Central memory CD8-positive, alpha-beta T cell (primary cell): Measurements from ENCODE around the gene LPIN2.

Experiments
- ATAC-seq: fragments of 150-1000 bp; cut with Tn5 transposase; replicated peaks from 2 replicates; pipeline ENCODE4 v1.10.0; 2022; ENCODE audit warnings: mild to moderate bottlenecking, moderate FRiP score, moderate number of reproducible peaks; ENCODE audit not compliant: poor library complexity, severe bottlenecking; ENCODE audit errors: extremely low read depth
- DNase-seq, 2 donors: peaks; one replicate each; pipeline ENCODE4 v3.0.0; 2021; ENCODE audit warnings: low spot score in 2 of 2
- H3K27ac Mint-ChIP-seq: one replicate; pipeline ENCODE4 v1.8.0; 2022; ENCODE audit warnings: low read depth, mild to moderate bottlenecking, moderate library complexity, mixed read lengths
- H3K27me3 Mint-ChIP-seq: one replicate; pipeline ENCODE4 v1.8.0; 2022; ENCODE audit warnings: mixed read lengths
- H3K36me3 Mint-ChIP-seq: one replicate; pipeline ENCODE4 v1.8.0; 2022; ENCODE audit warnings: mild to moderate bottlenecking, moderate library complexity, mixed read lengths; ENCODE audit not compliant: insufficient read depth
- H3K4me1 Mint-ChIP-seq: one replicate; pipeline ENCODE4 v1.8.0; 2022; ENCODE audit warnings: mixed read lengths
- H3K4me3 Mint-ChIP-seq: one replicate; pipeline ENCODE4 v1.8.0; 2022; ENCODE audit warnings: mild to moderate bottlenecking, moderate library complexity, mixed read lengths
- H3K9me3 Mint-ChIP-seq: one replicate; pipeline ENCODE4 v1.8.0; 2022; ENCODE audit warnings: mixed read lengths

The LPIN2 gene, protein sequence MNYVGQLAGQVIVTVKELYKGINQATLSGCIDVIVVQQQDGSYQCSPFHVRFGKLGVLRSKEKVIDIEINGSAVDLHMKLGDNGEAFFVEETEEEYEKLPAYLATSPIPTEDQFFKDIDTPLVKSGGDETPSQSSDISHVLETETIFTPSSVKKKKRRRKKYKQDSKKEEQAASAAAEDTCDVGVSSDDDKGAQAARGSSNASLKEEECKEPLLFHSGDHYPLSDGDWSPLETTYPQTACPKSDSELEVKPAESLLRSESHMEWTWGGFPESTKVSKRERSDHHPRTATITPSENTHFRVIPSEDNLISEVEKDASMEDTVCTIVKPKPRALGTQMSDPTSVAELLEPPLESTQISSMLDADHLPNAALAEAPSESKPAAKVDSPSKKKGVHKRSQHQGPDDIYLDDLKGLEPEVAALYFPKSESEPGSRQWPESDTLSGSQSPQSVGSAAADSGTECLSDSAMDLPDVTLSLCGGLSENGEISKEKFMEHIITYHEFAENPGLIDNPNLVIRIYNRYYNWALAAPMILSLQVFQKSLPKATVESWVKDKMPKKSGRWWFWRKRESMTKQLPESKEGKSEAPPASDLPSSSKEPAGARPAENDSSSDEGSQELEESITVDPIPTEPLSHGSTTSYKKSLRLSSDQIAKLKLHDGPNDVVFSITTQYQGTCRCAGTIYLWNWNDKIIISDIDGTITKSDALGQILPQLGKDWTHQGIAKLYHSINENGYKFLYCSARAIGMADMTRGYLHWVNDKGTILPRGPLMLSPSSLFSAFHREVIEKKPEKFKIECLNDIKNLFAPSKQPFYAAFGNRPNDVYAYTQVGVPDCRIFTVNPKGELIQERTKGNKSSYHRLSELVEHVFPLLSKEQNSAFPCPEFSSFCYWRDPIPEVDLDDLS

DNA sequence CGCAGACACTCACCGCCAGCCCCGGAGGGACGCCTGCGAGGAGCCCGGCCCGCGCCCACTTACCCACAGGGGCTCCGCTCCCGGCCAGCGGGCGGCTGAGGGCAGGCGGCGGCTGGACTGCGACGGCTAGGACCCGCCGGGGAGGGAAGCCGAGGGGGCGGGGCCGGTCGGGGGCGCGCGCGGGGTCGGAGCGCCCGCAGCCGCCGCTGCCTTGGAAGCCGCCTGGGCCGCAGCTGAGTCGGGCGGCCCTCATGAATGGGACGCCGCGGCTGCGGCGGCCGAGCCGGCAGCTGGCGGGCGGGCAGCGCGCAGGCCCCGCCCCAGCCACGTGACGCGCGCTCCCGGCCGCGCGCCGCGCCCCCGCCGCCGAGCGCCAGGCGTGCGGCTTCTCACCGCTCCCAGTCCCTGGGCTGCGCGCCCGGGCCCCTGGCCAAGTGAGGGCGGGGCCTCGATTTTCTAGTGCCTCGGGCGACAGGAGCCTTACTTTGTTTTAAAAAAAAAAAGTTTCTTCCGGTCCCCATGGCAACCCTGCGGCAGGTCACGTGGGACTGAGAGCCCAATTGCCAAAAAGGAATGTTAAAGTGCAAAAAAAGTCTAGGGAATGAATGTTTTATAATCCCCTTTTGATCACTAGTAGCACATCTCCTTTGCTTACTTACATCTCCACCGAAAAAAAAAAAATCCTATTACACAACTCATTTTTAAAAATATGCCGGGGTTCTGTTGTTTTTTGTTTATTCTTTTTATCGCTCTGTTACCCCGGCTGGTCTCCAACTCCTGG lies at the start of gene LPIN2:
Gene LPIN2, minus strand, starts transcription at position 121 of the 781 bp plus-strand sequence. CDS start 52,304 bp downstream, outside the sequence.
- Mint-ChIP-seq H3K27me3 (peaks cover 9% of the 10 kb centered on the region), H3K36me3 (peaks cover 27% of the 10 kb centered on the region), H3K4me3 (peak within 1 kb of the TSS; percentile 92), H3K9me3 (no peaks in the 10 kb centered on the region), H3K4me1 (peaks cover 54% of the 10 kb centered on the region), H3K27ac (peak within 1 kb of the TSS; percentile 89)
- peak; percentile 88 for ATAC-seq
- DNase-seq, result peak; percentile 93 to 97

DNA sequence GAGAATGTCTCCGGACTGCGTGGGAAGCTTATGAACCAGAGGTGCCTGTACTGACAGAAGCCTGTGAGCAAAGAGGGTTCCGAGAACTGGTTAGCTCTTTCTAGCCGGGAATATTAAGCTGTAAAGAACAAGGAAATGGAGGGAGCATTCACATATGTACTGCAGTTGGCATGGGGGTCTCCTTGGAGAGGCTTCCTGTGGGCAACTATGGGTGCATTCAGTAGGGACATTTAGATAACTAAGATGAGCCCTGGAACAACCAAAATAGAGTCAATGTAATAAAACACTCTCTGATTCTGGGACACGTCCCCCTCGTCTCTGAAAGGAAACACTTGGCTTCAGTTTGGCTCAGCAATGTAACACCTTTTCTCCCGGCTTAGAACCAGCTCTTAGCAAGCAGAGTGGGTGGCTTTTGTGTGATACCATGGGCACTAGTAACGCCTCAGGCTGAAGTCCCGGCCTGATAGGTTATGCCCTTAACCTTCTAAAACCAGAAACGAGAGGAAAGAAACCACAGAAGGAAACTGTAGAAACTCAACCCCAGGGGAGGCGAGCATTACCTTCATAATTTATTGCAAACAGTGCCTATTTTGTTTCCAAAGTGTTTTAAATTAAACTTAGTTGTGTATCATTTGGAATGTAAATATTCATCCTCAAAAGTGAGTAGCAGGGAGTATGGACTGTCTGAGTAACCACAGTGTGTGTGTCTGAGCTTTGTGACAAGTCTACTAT lies 48.8 kb upstream of the LPIN2 start:
- Mint-ChIP-seq H3K4me1 (peaks cover 60% of the 10 kb centered on the region), H3K9me3 (no peaks in the 10 kb centered on the region), H3K4me3 (peak overlapping the region; percentile 75), H3K27ac (peak overlapping the region; percentile 99), H3K36me3 (peaks cover 21% of the 10 kb centered on the region), H3K27me3 (no peaks in the 10 kb centered on the region)
- ATAC-seq (peak; percentile 64), DNase-seq (peak in 1 of 2 donors; percentile 53)

DNA sequence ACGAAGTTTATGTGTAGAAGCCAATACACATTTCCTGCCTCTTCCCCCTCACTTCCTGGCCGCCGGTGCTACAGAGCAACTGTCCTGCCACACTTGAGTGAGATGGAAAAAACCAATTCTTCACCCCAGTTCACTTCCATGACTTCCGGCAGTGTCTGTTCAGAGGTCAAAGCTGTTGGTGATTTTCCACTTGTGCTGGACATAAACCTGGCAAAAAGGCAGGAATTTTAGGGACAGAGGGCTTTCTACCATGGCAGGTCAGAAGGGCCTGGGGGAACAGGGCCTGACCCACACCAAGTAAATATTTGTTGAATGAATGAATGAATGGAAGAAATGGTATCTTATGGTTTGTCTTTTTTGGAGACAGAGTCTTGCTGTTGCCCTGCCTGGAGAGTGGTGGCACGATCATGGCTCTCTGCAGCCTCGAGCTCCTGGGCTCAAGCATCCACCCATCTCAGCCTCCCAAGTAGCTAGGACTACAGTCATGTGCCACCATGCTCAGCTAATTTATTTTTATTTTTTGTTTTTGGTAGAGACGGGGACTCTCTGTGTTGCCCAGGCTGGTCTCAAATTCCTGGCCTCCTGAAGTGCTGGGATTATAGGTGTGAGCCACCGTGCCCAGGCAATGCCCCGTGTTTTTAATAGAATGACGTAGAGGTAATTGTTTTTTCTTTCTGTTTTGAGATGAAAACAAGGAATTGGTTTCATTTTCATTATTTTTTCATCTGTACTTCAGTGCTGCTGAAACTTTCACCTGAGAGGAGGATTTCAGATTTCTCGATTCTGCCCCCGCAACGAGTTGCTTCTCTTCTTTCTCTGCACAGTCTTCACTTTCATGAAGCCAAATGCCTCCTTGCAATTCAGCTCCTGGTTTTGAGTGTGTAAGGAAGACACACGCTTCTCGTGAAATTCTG lies 48.0 kb upstream of the LPIN2 start:
- Mint-ChIP-seq H3K36me3 (peaks cover 20% of the 10 kb centered on the region), H3K27ac (peak overlapping the region; percentile 99), H3K4me3 (peak overlapping the region; percentile 75), H3K27me3 (no peaks in the 10 kb centered on the region), H3K4me1 (peaks cover 57% of the 10 kb centered on the region), H3K9me3 (no peaks in the 10 kb centered on the region)
- DNase-seq (peak; percentile 21 to 24), ATAC-seq (peak; percentile 45)

DNA sequence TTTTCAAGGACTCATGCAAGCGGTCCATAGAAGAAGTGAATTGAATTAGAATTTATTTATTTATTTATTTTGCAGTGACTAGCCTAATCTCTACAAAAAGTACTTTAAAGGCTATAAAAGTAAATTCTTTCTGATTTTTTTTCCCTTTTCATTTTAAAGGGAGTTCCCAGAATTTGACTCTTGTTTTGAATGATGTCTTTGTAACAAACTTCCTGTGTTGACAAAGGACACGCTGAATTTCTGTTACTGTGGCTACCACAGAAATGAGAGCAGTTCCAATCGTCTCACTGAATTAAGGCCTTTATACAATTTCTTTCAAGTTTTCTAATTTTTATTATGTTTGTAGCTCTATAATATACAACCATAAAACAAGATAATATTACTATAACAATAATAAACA lies 46.3 kb upstream of the LPIN2 start:
- Mint-ChIP-seq H3K27ac (peak overlapping the region; percentile 99), H3K36me3 (peaks cover 20% of the 10 kb centered on the region), H3K4me3 (no peak overlapping the region), H3K4me1 (peaks cover 56% of the 10 kb centered on the region), H3K9me3 (no peaks in the 10 kb centered on the region), H3K27me3 (no peaks in the 10 kb centered on the region)
- ATAC-seq, result peak; percentile 47
- no peak for DNase-seq

DNA sequence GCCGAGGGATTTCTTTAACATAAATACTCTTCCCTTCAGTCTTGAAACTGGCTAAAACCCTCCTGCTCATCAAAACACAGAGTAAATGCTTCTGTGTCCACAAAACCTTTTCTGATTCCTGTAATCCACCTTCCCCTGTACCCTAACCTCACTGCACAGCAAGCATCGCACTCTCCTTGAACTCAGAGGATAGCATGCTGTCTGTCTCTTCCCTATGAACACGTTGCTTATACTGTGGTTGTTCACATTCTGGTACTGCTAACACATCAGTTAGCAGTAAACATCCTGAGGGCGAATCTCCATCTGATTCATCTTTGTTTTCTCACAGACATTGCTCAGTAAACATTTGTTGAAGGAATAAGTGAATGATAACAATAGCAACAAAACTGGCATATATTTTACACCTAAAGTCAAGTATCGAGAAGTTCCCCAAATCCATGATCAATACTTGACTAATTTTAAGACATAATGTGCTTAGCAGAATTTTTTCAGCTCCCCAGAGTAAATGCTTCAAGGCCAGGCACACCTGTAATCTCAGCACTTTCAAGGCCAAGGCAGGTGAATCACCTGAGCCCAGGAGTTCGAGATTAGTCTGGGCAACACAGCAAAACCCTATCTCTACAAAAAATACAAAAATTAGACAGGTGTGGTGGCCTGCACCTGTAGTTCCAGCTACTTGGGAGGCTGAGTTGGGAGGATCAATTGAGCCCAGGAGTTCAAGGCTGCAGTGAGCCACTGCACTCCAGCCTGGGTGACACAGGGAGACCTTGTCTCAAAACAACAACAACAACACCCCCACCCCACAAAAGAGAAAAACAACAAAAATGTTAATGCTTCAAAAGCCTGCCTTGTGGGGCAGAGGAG lies 45.6 kb upstream of the LPIN2 start:
- Mint-ChIP-seq H3K27me3 (no peaks in the 10 kb centered on the region), H3K9me3 (peaks cover 2% of the 10 kb centered on the region), H3K36me3 (peaks cover 20% of the 10 kb centered on the region), H3K27ac (peak overlapping the region; percentile 99), H3K4me1 (peaks cover 56% of the 10 kb centered on the region), H3K4me3 (peak overlapping the region; percentile 1)
- peak in 1 of 2 donors; percentile 35 for DNase-seq
- ATAC-seq, result peak; percentile 54

DNA sequence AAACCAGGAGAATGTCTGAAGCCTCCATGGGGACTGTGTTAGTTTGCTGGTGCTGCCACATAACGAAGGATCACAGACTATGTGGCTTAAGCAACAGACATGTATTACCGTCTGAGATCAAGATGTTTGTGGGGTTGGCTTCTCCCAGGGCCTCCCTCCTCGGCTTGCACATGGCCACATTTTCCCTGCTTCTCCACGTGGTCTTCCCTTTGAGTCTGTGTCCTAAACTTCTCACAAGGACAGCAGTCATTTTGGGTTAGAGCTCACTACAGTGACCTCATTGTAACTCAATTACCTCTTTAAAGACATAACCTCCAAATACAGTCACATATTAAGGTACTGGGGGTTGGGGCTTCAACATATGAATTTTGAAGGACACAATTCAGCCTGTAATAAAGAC lies 44.6 kb upstream of the LPIN2 start:
- DNase-seq, result no peak
- Mint-ChIP-seq H3K9me3 (peaks cover 7% of the 10 kb centered on the region), H3K27ac (peak overlapping the region; percentile 99), H3K36me3 (peaks cover 18% of the 10 kb centered on the region), H3K4me3 (no peak overlapping the region), H3K27me3 (no peaks in the 10 kb centered on the region), H3K4me1 (peaks cover 47% of the 10 kb centered on the region)
- ATAC-seq, result no peak

DNA sequence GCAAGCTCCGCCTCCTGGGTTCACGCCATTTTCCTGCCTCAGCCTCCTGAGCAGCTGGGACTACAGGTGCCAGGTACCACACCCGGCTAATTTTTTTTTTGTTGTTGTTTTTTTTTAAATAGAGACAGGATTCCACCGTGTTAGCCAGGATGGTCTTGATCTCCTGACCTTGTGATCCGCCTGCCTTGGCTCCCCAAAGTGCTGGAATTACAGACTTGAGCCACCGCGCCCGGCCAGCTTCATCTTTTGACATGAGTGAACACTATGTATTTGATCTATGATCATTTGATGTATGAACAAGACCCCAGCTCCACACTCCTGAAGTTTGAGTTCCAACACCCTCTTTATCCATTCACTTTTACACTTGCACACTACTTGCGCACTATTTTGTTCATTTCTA lies 43.4 kb upstream of the LPIN2 start:
- peaks cover 15% of the 10 kb centered on the region for H3K36me3 Mint-ChIP-seq
- peak overlapping the region; percentile 99 for H3K27ac Mint-ChIP-seq
- H3K9me3 Mint-ChIP-seq, result peaks cover 7% of the 10 kb centered on the region
- peaks cover 45% of the 10 kb centered on the region for H3K4me1 Mint-ChIP-seq
- DNase-seq (no peak), ATAC-seq (no peak)
- no peaks in the 10 kb centered on the region for H3K27me3 Mint-ChIP-seq
- no peak overlapping the region for H3K4me3 Mint-ChIP-seq

DNA sequence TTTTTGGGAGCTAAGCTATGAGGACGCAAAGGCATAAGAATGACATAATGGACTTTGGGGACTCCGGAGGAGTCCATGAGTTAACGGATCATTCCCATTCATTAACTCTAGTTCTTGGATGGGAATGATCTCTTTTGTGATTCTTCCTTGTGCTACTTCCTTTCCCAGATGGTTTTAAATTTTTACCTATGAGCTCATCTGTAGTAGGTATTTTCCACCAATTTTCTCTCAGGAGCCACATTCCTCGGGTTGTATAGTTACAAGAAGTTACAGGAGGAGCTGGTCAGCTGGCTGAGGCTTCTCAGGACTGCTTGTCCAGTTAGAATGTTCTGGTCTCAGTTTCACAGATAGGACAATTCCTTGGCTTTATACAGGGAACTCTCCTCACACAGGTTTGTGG lies 42.9 kb upstream of the LPIN2 start:
- Mint-ChIP-seq H3K27me3 (no peaks in the 10 kb centered on the region), H3K27ac (no peak overlapping the region), H3K36me3 (peaks cover 12% of the 10 kb centered on the region), H3K9me3 (peaks cover 7% of the 10 kb centered on the region), H3K4me3 (no peak overlapping the region), H3K4me1 (peaks cover 40% of the 10 kb centered on the region)
- no peak for ATAC-seq
- DNase-seq, result no peak

DNA sequence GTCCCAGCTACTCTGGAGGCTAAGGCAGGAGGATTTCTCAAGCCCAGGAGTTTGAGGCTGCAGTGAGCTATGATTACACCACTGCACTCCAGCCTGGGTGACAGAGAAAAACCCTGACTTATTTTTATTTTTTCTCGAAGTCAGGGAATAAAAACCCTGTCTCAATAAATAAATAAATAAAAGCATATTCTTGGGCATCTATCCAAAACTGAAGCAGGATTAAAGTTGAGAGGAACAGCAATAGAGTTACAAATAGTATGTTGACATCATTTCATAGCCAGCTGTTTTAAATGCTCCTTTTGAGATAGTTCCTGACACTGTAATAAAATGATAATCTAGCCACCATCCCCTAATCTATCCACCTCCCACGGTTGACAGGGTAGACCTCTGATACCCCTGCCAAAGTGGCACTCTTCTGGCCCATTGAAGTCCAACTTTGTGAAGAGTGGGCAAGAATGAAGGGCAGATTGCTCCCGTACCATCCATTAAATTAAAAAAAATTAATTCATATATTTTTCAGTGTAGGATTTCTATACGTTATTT lies 42.3 kb upstream of the LPIN2 start:
- Mint-ChIP-seq H3K4me1 (peaks cover 35% of the 10 kb centered on the region), H3K9me3 (peaks cover 7% of the 10 kb centered on the region), H3K36me3 (peaks cover 9% of the 10 kb centered on the region), H3K4me3 (no peak overlapping the region), H3K27ac (no peak overlapping the region), H3K27me3 (no peaks in the 10 kb centered on the region)
- DNase-seq, result no peak
- no peak for ATAC-seq

DNA sequence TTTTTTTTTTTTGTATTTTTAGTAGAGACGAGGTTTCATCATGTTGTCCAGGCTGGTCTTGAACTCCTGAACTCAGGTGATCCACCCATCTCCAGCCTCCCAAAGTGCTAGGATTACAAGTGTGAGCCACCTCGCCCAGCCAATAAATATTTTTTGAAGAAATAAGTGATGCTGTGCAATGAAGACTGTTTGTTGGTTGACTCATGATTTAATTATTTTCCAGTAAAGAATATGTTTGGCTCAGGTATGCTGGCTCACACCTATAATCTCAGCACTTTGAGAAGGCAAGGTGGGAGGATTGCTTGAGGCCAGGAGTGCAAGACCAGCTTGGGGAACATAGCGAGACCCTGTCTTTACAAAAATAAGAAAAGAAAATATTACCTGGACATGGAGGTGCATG lies 41.8 kb upstream of the LPIN2 start:
- no peaks in the 10 kb centered on the region for H3K27me3 Mint-ChIP-seq
- no peak overlapping the region for H3K4me3 Mint-ChIP-seq
- H3K36me3 Mint-ChIP-seq, result peaks cover 7% of the 10 kb centered on the region
- H3K27ac Mint-ChIP-seq, result peak overlapping the region; percentile 6
- peaks cover 33% of the 10 kb centered on the region for H3K4me1 Mint-ChIP-seq
- ATAC-seq, result no peak
- no peak for DNase-seq
- H3K9me3 Mint-ChIP-seq, result peaks cover 7% of the 10 kb centered on the region
